HG02798 (cell line): ENCODE measurements around the gene PLCH2.

Experiments used
- ATAC-seq: cut with Tn5 transposase; IDR thresholded peaks from one replicate; pipeline ENCODE4 v1.9.1; 2021; ENCODE audit warnings: mild to moderate bottlenecking; ENCODE audit not compliant: unreplicated experiment, poor library complexity

The PLCH2 gene

DNA sequence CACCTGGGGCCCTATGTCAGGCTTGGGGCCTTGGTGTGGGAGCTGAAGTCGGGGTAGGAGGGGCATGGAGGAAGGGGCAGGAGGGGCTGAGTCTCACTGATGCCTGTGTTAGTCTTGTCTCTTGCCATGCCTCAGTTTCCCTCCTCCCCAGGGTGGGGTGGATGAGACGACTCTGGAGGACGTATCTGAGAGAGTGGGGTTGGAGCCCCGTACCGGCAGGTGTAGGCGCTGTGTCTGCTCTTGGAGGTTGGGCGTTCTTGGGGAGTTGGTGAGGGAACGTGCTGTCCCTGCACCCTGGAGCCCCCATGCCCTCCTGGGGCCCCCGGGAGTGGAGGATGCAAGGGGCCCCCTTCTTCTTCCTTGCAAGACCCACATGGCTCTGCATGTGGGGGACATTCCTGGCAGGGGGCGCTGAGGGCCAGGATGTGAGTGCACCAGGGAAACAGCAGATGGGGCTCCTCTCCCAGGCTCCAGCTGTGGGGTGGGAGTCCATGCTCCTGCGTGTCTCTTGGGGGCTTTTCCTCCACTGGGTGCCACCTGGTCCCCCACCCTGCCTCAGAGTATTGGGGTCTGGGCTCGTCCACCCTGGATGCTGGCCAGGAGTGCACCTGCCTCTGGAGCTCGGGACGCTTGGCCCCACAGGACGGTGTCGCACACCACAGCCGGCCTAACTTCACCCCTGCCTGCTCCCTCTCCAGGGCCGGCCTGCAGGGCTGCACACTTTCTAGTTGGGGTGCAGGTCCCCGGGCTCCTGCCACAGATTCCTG, 78.7 kb downstream of the PLCH2 start:
- ATAC-seq = no peak
